Peyer's patch (tissue), 4 donors: ENCODE measurements around the gene CRELD2. TPM values are rescaled to one million over a fixed set of nuclear protein-coding genes. Genes with fewer than 3 reads are reported as not detected.

Experiments used
- DNase-seq, 3 donors: peaks; one replicate each; pipeline ENCODE4 v3.0.0-alpha.2; 2017 to 2019
- H3K27ac ChIP-seq, 4 donors: fragments of 200-600 bp; sonication (generic); one replicate each; pipeline ENCODE4 v1.5.1; 2016 to 2019
- H3K27me3 ChIP-seq, 2 donors: fragments of 200-600 bp; sonication (generic); one replicate each; pipeline ENCODE4 v1.5.1; 2019
- H3K36me3 ChIP-seq, 3 donors: fragments of 200-600 bp; sonication (generic); one replicate each; pipeline ENCODE4 v1.5.1; 2016 to 2019
- H3K4me1 ChIP-seq, 4 donors: fragments of 200-600 bp; sonication (generic); one replicate each; pipeline ENCODE4 v1.5.1; 2016 to 2019
- H3K4me3 ChIP-seq, 4 donors: fragments of 200-600 bp; sonication (generic); 1 replicate in 3 of 4; 2 replicates in 1 of 4; pipeline ENCODE4 v1.5.1; 2016 to 2019; ENCODE audit warnings: mild to moderate bottlenecking in 1 of 4
- H3K9me3 ChIP-seq, 4 donors: fragments of 200-600 bp; sonication (generic); one replicate each; pipeline ENCODE4 v1.5.1; 2016 to 2019; ENCODE audit warnings: mild to moderate bottlenecking in 1 of 4
- CTCF ChIP-seq, 6 experiments: fragments of 450-650 bp in 4 of 6; fragments of 200-600 bp in 2 of 6; sonication (generic) in 1 of 6; IDR thresholded peaks; one replicate each; pipeline ENCODE4 v1.5.1; 2017 to 2019; ENCODE audit warnings: antibody characterized with exemption in 6 of 6, mild to moderate bottlenecking in 3 of 6, moderate library complexity in 1 of 6
- POLR2A ChIP-seq, 2 donors: fragments of 450-650 bp; IDR thresholded peaks; one replicate each; pipeline ENCODE4 v1.5.1; 2017; ENCODE audit warnings: antibody characterized with exemption in 2 of 2, mild to moderate bottlenecking in 2 of 2, moderate library complexity in 2 of 2
- total RNA-seq, 4 donors: library from RNA; depleted of rRNA; stranded (reverse); fragments of >200 nt; gene quantifications; one replicate each; pipeline ENCODE4 v1.1.0, GENCODE V29; 2016

Gene CRELD2
- total RNA-seq, 4 donors from 2014 or later = 33.3 to 52.0 (median 41.1) TPM

DNA sequence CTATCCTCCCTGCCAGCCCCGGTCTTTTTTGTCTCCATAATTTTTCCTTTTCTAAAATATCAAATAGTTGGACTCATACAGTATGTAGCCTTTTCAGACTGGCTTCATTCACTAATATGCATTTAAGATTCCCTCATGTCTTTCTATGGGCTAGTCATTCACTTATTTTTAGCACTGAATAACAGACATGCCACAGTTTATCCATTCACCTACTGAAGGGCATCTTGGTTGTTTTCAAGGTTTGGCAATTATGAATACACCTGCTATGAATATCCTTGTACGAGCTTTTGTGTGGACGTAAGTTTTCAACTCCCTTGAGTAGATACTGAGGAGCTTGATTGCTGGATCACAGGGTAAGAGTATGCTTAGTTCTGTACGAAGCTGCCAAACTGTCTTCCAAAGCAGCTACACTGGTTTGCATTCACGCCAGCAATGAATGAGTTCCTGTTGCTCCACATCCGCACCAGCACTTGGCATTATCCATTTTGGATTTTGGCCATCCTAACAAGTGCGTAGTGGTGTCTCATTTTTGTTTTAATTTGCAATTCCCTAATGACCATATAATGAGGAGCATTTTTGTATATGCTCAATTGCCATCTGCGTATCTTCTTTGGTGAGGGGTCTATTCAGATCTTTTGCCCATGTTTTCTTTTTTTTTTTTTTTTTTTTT is 21.3 kb upstream of the CRELD2 start:
- TF ChIP-seq POLR2A (IDR thresholded peaks at IDR 0.05) = no peak
- TF ChIP-seq CTCF (IDR thresholded peaks at IDR 0.05) = no peak
- DNase-seq = no peak
- Histone ChIP-seq H3K27me3 (no peaks in the 10 kb centered on the region), H3K9me3 (no peaks in the 10 kb centered on the region), H3K36me3 (peaks cover 0 to 11% (median 0%) of the 10 kb centered on the region in 3 donors), H3K4me1 (no peaks in the 10 kb centered on the region), H3K4me3 (no peak overlapping the region), H3K27ac (no peak overlapping the region)

DNA sequence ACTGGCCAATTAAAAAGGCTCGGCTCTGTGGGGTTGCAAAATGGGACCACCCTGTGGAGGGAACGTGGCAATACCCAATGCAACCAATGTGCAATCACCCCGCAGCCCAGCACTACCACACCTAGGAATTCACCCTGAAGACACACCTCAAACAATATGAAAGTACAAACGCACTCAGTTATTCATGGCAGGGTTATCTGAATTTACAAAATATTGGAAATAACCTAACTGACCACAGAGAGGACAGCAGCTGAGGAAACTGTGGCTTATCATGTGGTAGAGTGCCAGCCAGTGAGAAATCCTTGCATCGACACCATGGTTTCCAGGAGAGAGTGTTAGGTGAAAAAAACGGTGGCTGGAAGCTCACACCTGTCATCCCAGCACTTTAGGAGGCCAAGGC is 18.9 kb upstream of the CRELD2 start:
- Histone ChIP-seq H3K9me3 (no peaks in the 10 kb centered on the region), H3K36me3 (peaks cover 0 to 29% (median 0%) of the 10 kb centered on the region in 3 donors), H3K27ac (no peak overlapping the region), H3K27me3 (no peaks in the 10 kb centered on the region), H3K4me1 (no peaks in the 10 kb centered on the region), H3K4me3 (no peak overlapping the region)
- TF ChIP-seq CTCF (IDR thresholded peaks at IDR 0.05) = no peak
- no peak for TF ChIP-seq POLR2A (IDR thresholded peaks at IDR 0.05)
- peak in 1 of 3 donors; percentile 21 for DNase-seq

GRCh38 chr22:49900441-49901230 is 17.8 kb upstream of the CRELD2 start:
- Histone ChIP-seq H3K27me3 (no peaks in the 10 kb centered on the region), H3K4me3 (no peak overlapping the region), H3K4me1 (no peaks in the 10 kb centered on the region), H3K36me3 (peaks cover 0 to 34% (median 0%) of the 10 kb centered on the region in 3 donors), H3K27ac (no peak overlapping the region), H3K9me3 (no peaks in the 10 kb centered on the region)
- TF ChIP-seq POLR2A (IDR thresholded peaks at IDR 0.05) (no peak), CTCF (IDR thresholded peaks at IDR 0.05) (no peak)
- DNase-seq = peak in 1 of 3 donors; percentile 40

DNA sequence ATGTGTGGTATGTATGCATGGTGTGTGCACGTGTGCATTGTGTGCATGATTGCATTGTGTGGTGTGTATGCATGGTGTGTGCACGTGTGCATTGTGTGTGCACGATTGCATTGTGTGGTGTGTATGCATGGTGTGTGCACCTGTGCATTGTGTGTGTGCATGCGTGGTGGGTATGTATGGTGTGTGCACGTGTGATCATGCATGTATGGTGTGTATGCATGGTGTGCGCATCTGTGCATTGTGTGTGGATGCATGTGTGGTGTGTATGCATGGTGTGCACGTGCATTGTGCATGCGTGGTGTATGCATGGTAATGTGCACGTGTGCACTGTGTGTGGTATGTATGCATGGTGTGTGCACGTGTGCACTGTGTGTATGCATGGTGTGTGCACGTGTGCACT is 17.0 kb upstream of the CRELD2 start:
- H3K4me1 ChIP-seq = no peaks in the 10 kb centered on the region

More for the DNA sequence above, 17.0 kb upstream of the CRELD2 start:
- no peak for DNase-seq
- H3K9me3 ChIP-seq = no peaks in the 10 kb centered on the region
- H3K27ac ChIP-seq = no peak overlapping the region
- no peaks in the 10 kb centered on the region for H3K27me3 ChIP-seq
- no peak for TF ChIP-seq CTCF (IDR thresholded peaks at IDR 0.05)
- no peak for TF ChIP-seq POLR2A (IDR thresholded peaks at IDR 0.05)
- H3K4me3 ChIP-seq = no peak overlapping the region
- peaks cover 0 to 42% (median 0%) of the 10 kb centered on the region in 3 donors for H3K36me3 ChIP-seq
